Measurements from ENCODE around the gene CST6. TPM values are rescaled to one million over a fixed set of nuclear protein-coding genes. Genes with fewer than 3 reads are reported as not detected.

Gene CST6
- total RNA-seq (2014; rRNA removed; shearing (Covaris generic)), result 0.60 and 1.5 TPM in 2 replicates

GRCh38 chr11:66011785-66012303, at the start of gene CST6:
TSS of gene CST6 (plus strand) at chr11:66012008. CDS start at chr11:66012045, 37 bp downstream.
- no peak for DNase-seq (ENCODE audit: low read depth)

- no peak for DNase-seq (ENCODE audit: low read depth)
Measured at GRCh38 chr11:65962141-65962564, 49.7 kb upstream of the CST6 start.

GRCh38 chr11:65964906-65965305, 46.9 kb upstream of the CST6 start:
- no peak for DNase-seq (ENCODE audit: low read depth)

GRCh38 chr11:65965986-65966762, 45.6 kb upstream of the CST6 start:
- DNase-seq (ENCODE audit: low read depth), result no peak

- DNase-seq (ENCODE audit: low read depth), result no peak
Measured at GRCh38 chr11:65967329-65967934, 44.4 kb upstream of the CST6 start.

- no peak for DNase-seq (ENCODE audit: low read depth)
Measured at GRCh38 chr11:65968600-65969482, 43.0 kb upstream of the CST6 start.

- DNase-seq (ENCODE audit: low read depth), result no peak
Measured at GRCh38 chr11:65972116-65972515, 39.7 kb upstream of the CST6 start.

- peak; percentile 14 for DNase-seq (ENCODE audit: low read depth)
Measured at GRCh38 chr11:65973439-65974110, 38.2 kb upstream of the CST6 start.

GRCh38 chr11:65975771-65976170, 36.0 kb upstream of the CST6 start:
- no peak for DNase-seq (ENCODE audit: low read depth)

- DNase-seq (ENCODE audit: low read depth), result no peak
Measured at GRCh38 chr11:65976216-65977176, 35.3 kb upstream of the CST6 start.

- no peak for DNase-seq (ENCODE audit: low read depth)
Measured at GRCh38 chr11:65977621-65978390, 34.0 kb upstream of the CST6 start.

- DNase-seq (ENCODE audit: low read depth), result no peak
Measured at GRCh38 chr11:65978391-65979238, 33.2 kb upstream of the CST6 start.

- no peak for DNase-seq (ENCODE audit: low read depth)
Measured at GRCh38 chr11:65979261-65979759, 32.5 kb upstream of the CST6 start.

GRCh38 chr11:65981101-65981740, 30.6 kb upstream of the CST6 start:
- DNase-seq (ENCODE audit: low read depth), result no peak

GRCh38 chr11:65981972-65982823, 29.6 kb upstream of the CST6 start:
- DNase-seq (ENCODE audit: low read depth), result no peak

- no peak for DNase-seq (ENCODE audit: low read depth)
Measured at GRCh38 chr11:65982824-65983588, 28.8 kb upstream of the CST6 start.

All from RPMI7951 (cell line).